Fibroblast of skin of right biceps (primary cell): ENCODE results near the gene THEM4.
A peak's percentile ranks its signal among the peaks of the same experiment; 100 is the strongest.

Experiments
- DNase-seq: peaks from one replicate; pipeline ENCODE4 v3.0.0-alpha.2; 2013

THEM4 gene

DNA sequence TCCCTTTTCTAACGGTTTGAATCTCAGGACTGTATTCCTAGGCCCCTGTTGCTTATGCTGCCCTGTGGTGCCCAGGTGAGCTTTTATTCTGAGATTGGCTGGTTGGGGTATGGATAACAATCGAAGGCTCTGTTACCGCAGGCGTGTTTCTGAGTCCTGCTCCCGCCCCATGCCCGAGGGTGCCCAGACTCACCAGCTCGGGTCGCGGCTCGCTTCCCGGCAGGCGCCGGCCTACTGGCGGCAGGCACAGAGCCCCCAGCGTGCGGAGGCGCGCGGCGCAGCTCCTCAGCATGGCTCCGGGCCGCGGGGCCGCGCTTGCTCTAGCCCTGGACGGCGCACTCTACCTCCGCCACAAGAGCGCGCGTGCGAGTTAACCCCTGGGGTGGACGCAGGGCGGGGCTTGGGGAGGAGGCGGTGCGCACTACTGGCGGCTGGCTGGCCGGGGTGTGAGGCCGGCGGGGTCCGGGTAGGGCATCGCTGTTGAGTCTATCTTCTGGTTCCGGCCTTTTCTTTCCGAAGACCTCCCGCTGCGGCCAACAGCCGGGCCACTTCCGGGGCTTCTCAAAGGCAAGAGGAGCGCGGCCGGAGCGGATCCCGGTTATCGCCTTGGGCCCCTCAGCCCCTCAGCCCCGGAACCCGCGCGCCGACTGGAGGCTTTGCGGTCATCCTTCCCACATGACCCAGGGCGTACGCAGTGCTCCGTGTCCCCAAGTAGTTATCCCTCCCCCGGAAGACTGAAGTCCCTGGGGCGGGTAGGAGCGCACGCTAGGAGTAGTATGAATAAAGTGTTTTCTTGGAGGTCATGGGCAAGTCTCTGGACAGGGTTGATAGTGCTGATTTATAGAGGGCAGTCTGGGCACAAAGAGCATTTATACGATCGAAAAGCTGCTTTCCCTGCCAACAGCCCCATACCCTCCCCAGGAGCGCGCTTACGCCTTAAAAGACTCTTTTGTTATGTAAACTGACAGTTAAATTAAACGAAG is at the start of gene THEM4:
Gene THEM4, minus strand, starts transcription at position 345 of the 983 bp plus-strand sequence. Its CDS starts 53 bp downstream, at position 292.
- peak; percentile 97 for DNase-seq

GRCh38 chr1:151958959-151959358 is 49.6 kb upstream of the THEM4 start:
- no peak for DNase-seq

DNA sequence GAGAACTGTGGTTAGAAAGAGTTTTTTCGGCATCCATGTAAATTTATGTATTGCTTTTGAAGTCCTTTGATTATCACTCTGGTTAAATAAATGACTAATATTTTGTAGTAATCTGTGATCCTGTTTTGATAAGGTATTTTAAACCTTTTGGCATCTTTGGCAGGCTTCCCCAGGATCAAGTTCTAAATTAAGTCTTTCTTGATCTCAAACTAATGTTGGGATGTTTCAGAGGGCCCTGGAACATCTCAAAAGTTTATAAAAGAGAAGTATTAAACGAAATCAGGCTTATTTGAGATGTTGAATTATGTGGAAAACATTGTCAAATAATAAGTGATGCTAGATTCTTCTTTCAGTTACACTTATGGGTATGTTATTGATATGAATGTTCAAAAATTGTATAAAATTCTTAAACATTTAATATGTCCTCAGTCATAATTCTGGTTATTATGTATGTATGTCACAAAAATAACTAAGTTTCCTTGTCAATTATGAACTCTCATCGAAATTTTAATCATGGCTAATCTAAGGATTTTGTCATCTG is 47.7 kb upstream of the THEM4 start:
- DNase-seq: no peak

DNA sequence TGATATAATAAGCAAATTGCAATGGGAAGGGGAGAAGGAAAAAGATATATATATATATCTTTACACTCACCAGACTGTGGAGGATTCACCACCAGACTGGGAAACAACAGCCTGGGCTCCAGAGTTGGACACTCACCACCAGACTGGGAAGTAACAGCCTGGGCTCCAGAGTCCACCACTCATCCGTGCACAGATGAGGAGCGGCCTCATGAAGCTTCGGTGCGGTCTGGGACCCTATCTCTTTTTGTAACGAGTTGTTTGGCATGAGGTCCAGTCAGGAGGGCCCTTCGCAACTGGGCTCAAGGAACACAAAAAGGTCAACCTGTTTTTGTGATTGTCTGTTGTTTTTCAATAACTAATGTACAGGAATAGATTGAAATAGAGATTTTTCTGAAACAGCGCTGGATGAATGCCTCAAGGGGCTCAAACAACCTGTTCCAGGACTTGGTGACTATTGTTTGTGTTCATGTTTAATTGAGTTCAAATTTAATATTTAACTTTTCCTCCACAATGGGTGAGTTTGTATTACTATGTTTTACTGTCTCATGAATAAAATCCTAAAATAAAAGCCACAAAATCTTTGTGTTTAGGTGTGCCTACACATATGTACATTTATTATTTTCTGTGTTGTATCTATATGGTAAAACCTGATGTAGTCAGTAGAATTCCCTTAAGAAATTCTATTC is 44.2 kb upstream of the THEM4 start:
- DNase-seq: no peak

DNA sequence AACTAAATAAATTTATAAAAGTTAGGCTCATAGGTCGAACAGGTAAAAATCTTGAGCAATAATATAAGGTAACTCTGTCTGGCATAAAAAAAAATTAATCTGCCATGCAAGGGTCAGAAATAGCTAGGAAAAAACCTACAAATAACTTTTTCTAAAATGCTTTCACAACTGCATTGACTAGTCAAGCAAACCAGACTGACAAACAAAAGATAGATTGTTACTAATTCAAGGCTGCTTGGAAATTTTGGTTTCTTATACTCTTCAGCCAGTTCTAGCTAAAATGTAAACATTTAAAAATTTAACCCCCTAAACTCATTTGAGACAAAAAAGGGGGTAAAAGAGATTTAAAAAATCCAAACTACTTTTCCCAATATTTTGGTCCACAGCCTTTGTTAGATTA is 43.5 kb upstream of the THEM4 start:
- DNase-seq: no peak

DNA sequence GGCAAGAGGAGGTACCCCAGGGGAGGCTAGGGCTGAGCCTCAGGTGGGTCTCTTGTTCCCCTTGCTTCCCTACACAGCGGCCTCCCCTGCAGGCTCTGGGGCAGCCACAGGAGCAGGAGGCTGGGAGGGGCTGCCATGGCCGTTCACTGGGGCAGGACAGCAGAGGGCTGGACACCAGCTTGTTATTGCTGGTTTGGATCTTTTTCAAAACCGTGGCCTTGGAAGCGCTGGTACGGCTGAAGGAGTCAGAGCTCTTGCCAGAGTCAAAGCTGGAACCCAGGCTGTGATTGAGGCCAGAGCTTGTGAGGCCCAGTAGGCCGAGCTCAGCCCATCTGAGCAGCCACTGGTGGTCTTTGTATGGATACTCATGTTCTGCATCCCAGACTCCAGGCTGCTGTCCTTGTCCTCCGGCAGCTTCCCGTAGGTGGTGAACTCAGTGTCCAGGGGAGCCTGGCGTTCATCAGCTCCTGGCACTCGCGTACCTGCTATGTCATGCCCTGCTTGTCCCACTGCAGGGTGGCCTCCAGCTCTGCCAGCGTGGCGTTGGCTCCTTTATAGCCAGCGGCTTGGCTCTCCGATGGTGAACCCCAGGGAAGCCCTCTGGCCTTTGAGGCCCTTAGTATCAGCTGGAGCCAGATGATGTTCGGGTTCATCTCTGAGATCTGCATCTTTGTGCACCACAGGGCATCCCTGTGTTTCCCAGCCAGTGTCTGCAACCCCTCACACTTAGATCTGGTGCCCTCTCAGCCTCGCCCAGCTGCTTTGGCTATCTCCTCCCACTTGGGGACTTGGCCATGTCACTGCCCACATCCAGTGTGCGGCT is 40.3 kb upstream of the THEM4 start:
- no peak for DNase-seq

DNA sequence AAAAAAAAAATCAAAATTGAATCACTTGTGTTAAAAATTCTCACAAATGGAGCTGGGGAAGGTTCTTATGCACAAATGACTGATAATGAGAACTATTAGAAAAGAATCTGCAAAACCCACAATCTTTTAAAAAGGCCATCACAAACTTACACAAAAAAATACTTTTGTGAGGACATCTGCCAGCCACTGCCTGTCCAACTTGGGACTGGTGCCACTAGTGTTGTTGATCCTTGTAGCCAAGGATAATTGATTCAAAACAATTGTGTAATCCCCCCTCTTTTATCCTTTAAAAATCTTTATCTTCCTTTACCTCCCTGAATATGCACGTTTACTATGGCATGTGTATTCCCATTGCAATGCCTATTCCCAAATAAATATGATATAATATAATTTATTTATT is 39.2 kb upstream of the THEM4 start:
- no peak for DNase-seq

GRCh38 chr1:151947140-151947539 is 37.8 kb upstream of the THEM4 start:
- peak; percentile 39 for DNase-seq

- DNase-seq: peak; percentile 96
Observed at GRCh38 chr1:151945725-151946722, 36.7 kb upstream of the THEM4 start.

GRCh38 chr1:151944857-151945575 is 35.7 kb upstream of the THEM4 start:
- no peak for DNase-seq

GRCh38 chr1:151944126-151944856 is 35.0 kb upstream of the THEM4 start:
- DNase-seq: no peak

DNA sequence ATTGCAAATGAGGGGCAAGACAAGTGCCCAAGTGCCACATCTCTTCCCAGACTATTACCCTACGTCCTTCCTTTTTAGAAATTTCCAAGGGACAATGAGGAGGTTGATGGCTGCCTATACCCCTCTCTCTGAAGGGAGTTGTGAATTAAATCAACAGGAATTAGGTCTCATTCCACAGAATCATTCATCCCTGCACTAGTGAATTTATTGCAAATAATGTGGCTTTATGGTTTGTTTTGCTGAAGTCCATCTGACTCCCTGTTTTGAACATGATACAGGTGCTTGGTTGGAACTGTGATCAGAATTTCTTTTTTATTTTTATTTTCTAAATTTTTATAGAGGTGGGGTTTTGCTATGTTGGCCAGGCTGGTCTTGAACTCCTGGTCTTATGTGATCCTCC is 34.3 kb upstream of the THEM4 start:
- no peak for DNase-seq

DNA sequence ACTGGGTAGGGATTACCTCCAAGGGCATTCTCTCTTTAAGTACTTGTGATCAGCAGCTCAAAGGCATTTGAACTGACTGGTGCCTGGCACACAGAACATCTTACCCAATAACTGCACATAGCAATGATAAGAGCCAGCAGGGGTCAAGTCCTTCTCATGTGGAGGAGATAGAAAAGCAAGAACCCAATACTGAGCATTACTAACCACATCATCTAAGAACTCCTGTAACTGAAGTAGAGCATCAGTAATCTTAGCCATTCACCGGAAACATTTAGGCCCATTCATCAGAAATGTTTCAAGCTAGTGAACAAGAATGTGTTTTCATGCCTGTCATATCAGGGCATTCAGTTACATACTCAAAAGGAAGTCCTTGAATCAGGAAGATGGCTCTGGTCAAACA is 33.6 kb upstream of the THEM4 start:
- DNase-seq: no peak

DNA sequence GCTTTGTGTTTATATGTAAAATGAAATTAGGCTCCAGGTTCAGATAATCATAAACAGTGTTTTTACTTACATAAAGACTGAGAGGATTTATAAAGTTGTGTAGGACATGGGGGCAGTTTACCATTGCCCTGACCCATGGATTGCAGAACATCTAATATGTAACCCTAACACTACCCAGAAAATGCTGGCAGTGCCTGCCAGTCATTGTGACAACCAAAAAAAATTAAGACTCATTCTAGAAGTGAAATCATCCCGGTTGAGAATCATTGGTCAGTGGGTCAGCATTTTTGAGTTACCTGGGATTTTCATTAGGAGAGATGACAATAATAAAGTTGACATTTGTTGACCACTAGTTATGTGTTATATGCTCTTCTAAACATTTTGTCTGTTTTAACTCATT is 31.2 kb upstream of the THEM4 start:
- DNase-seq: no peak

DNA sequence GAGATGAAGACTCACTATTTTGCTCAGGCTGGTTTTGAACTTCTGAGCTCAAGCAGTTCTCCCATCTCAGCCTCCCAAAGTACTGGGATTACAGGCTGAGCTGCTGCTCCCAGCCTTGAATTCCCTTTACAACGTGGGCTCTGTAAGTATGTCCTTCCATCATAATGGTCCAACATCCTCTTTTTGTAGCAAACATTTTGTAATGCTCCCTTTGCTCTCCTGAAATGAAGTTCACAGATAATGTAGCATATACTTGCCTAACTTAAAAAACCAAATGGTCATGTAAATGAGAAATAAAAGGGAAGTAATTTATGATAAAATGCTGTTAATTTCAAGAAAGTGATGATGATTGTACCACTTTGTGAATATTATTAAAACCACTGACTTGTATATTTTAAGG is 30.5 kb upstream of the THEM4 start:
- DNase-seq: no peak

DNA sequence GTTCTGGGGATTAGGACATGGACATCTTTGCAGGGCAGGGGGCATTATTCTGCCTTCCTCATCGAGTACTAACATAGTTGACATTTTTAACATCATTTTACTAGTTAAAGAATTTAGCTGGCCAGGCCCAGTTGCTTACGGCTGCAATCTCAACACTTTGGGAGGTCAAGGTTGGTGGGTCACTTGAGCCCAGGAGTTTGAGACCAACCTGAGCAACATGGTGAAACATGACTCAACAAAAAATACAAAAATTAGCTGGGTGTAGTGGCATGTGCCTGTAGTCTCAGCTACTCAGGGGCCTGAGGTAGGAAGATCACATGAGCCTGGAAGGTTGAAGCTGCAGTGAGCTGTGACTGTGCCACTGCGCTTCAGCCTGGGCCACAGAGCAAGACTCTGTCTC is 29.8 kb upstream of the THEM4 start:
- DNase-seq: no peak

DNA sequence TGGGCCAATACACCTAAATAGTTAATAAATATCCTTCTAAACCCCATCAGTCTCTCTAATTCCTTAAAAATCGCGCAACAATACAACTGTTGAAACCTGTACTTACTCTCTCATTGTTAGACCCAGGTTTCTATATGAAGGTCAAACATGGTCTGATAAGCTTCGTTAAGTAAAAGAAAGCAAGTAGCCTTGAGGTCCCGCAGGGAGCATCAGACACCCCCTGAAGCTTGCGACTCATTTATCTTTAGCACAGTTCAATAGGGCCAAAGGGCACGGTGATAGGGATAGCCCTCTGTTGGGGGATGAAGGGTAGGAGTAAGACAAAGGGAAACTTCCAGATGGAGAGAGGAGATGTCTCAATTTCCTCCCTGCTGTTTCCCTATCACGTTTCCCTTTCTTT is 27.3 kb upstream of the THEM4 start:
- no peak for DNase-seq

DNA sequence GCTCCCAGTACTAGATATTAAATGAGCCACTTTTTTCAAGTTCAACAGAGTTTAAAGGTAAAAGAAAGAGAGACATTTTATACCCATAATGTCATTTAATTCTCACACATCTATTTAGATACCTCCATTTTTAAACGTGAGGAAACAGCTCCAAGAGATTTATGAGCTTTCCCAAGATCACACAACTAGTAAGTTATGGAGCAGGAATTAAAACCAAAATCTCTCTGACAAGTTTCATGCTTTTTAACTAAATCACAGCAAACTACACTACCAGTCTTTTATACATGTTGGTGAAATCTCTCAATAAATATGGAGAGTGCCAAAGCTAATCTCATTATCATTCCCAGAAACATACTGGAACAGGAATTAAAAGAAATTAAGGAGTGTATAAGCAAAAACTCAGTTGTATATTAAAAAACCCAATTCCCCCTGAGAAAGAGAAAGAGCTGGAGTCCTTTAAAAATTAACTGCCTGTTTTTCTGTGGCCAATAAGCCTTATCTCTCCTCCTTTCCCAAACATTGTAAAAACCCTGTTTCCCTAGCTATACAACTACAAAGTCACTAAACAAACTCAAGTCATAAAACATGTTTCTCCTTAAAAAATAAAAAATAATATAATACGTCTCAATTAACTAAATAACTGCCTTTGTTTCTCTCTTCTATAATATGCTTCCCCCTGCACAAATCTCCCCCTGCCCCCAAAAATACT is 26.7 kb upstream of the THEM4 start:
- no peak for DNase-seq

DNA sequence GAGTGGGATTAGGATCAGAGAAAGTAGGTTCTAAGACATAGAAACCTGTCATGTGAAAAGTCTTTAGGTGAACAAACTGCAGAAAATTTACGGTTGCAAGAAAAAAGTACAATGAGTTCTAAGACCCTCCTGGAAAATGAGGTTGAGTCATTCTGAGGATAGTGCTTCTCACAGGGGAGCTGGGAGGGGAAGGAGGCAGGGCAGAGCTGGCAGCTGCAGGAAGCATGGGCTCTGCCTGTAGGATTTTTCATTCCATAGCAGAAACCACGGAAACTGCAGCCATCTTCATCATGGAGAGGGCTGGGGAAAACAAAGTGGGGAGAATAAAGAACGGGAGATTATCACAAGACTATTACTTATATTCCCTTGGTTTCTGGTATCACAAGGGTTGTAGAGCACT is 25.8 kb upstream of the THEM4 start:
- DNase-seq: peak; percentile 56
